K562 (cell line): ENCODE measurements around the gene CARS2. TPM values are rescaled to one million over a fixed set of nuclear protein-coding genes. Genes with fewer than 3 reads are reported as not detected.

Experiments used
- ATF1 ChIP-seq, 2 experiments: fragments of 450-650 bp in 1 of 2; IDR thresholded peaks; 2 replicates each; pipeline ENCODE4 v1.6.1; 2016; ENCODE audit warnings: missing compliant biosample characterization in 1 of 2, missing genetic modification characterization in 1 of 2
- CREM ChIP-seq: IDR thresholded peaks from 2 replicates; pipeline ENCODE4 v1.6.1; 2014; ENCODE audit warnings: antibody characterized with exemption, low read depth
- FIP1L1 ChIP-seq: fragments of 200-400 bp; formaldehyde crosslinking; IDR thresholded peaks from 2 replicates; pipeline ENCODE4 v1.6.1; 2018; ENCODE audit warnings: mild to moderate bottlenecking, low read depth, low read length; ENCODE audit not compliant: poor library complexity, severe bottlenecking
- FOXP1 ChIP-seq: sonication (generic); formaldehyde crosslinking; IDR thresholded peaks from 2 replicates; pipeline ENCODE4 v1.8.0; 2022; ENCODE audit warnings: mild to moderate bottlenecking, missing genetic modification reagents
- GTF2A2 ChIP-seq: IDR thresholded peaks from 2 replicates; pipeline ENCODE4 v1.6.1; 2016; ENCODE audit warnings: mild to moderate bottlenecking, missing genetic modification characterization, missing compliant biosample characterization
- HNRNPLL ChIP-seq: fragments of 200-400 bp; formaldehyde crosslinking; IDR thresholded peaks from 2 replicates; pipeline ENCODE4 v1.6.1; 2017; ENCODE audit warnings: low read length, low read depth, mild to moderate bottlenecking; ENCODE audit not compliant: poor library complexity, severe bottlenecking
- HOMEZ ChIP-seq: fragments of 250-450 bp; sonication (Bioruptor Pico); IDR thresholded peaks from 2 replicates; pipeline ENCODE4 v1.4.0; 2020; ENCODE audit warnings: mild to moderate bottlenecking, moderate library complexity
- JUND ChIP-seq, 2 experiments: IDR thresholded peaks; 2 replicates in 1 of 2; 3 replicates in 1 of 2; pipeline ENCODE4 v1.6.1; 2011; ENCODE audit warnings: borderline replicate concordance in 2 of 2, low read depth in 2 of 2, low read length in 2 of 2, improper control_type of control experiment in 1 of 2, missing biosample characterization in 1 of 2, missing genetic modification characterization in 1 of 2, missing genetic modification reagents in 1 of 2
- KLF13 ChIP-seq: fragments of 450-650 bp; IDR thresholded peaks from 2 replicates; pipeline ENCODE4 v1.6.1; 2016; ENCODE audit warnings: missing genetic modification characterization, low read depth, mild to moderate bottlenecking, missing compliant biosample characterization, moderate library complexity, borderline replicate concordance
- MAX ChIP-seq: sonication (generic); formaldehyde crosslinking; IDR thresholded peaks from 2 replicates; pipeline ENCODE4 v1.9.0; 2022; ENCODE audit warnings: mild to moderate bottlenecking, missing genetic modification reagents
- MCM2 ChIP-seq: fragments of 450-650 bp; IDR thresholded peaks from 2 replicates; pipeline ENCODE4 v1.6.1; 2017; ENCODE audit warnings: low read depth, mild to moderate bottlenecking
- NBN ChIP-seq: fragments of 450-650 bp; IDR thresholded peaks from 2 replicates; pipeline ENCODE4 v1.6.1; 2016; ENCODE audit warnings: low read depth, mild to moderate bottlenecking
- POLR2AphosphoS2 ChIP-seq: IDR thresholded peaks from 2 replicates; pipeline ENCODE4 v1.6.1; 2012; ENCODE audit warnings: low read length, improper control_type of control experiment
- RBM22 ChIP-seq: fragments of 200-400 bp; formaldehyde crosslinking; IDR thresholded peaks from 2 replicates; pipeline ENCODE4 v1.6.1; 2018; ENCODE audit warnings: low read length, low read depth; ENCODE audit not compliant: poor library complexity, severe bottlenecking
- TBL1XR1 ChIP-seq, 2 experiments: IDR thresholded peaks; 2 replicates each; pipeline ENCODE4 v1.6.1; 2012; ENCODE audit warnings: improper control_type of control experiment in 2 of 2, low read length in 2 of 2, mild to moderate bottlenecking in 1 of 2
- TFE3 ChIP-seq: fragments of 450-650 bp; formaldehyde crosslinking; IDR thresholded peaks from 2 replicates; pipeline ENCODE4 v1.4.0; 2020; ENCODE audit warnings: mild to moderate bottlenecking, mixed read lengths
- U2AF1 ChIP-seq: fragments of 200-400 bp; formaldehyde crosslinking; optimal IDR thresholded peaks from 2 replicates; pipeline ENCODE3; 2017; ENCODE audit warnings: mild to moderate bottlenecking, low read depth, low read length, moderate library complexity
- ZMIZ1 ChIP-seq, 2 experiments: fragments of 150-350 bp in 1 of 2; IDR thresholded peaks; 2 replicates each; pipeline ENCODE4 v1.6.1; 2012 to 2016; ENCODE audit warnings: low read depth in 2 of 2, low read length in 2 of 2, mild to moderate bottlenecking in 1 of 2, moderate library complexity in 1 of 2
- ZNF146 ChIP-seq: IDR thresholded peaks from one replicate; pipeline ENCODE4 v1.6.1; 2018; ENCODE audit warnings: missing compliant biosample characterization; ENCODE audit not compliant: unreplicated experiment
- polyA plus RNA-seq, 8 experiments: library from polyadenylated mRNA; depleted of rRNA in 4 of 8; stranded (reverse) in 5 of 8; unstranded in 3 of 8; fragments of >200 nt; fragmentation: Nextera tagmentation in 2 of 8; fragmentation: Illumina TruSeq in 1 of 8; extraction: Ambion mirVana in 2 of 8; extraction: Trizol in 1 of 8; gene quantifications; 2 replicates each; pipeline versions ENCODE4 v1.2.1 to v1.2.3, GENCODE V29; 2011 to 2014; ENCODE audit warnings: inconsistent platforms in 1 of 8, missing spikeins in 1 of 8
- total RNA-seq, 7 experiments: library from RNA; depleted of rRNA in 6 of 7; stranded (reverse); fragments of >200 nt in 6 of 7; fragmentation: Illumina TruSeq in 2 of 7; extraction: Trizol in 2 of 7; gene quantifications; 2 replicates each; pipeline versions ENCODE4 v1.2.1 to v1.2.3, GENCODE V29; 2011 to 2021; ENCODE audit warnings: low replicate concordance in 1 of 7

CARS2 gene
- total and polyA plus RNA-seq, 9 of the 15 experiments (the other 6 are each of a cell fraction or from before 2014, with no cell fraction given): 1.7 to 37.4 (median 30.5) TPM

- 0 out of 2 replicates have a peak, but pooled peaks have one; percentile 44 for TF ChIP-seq FOXP1 (CRISPR knock-in tag)
- peak; percentile 91 for TF ChIP-seq HNRNPLL
- no peak for TF ChIP-seq MCM2
- TF ChIP-seq HOMEZ (CRISPR knock-in tag): no peak
- peak in 1 of 2 experiments; percentile 68; a peak in 1 of 4 replicates for TF ChIP-seq ZMIZ1 (IDR thresholded peaks at IDR 0.05; ENCODE audit: low read depth in 2 of 2, low read length in 2 of 2)
- TF ChIP-seq U2AF1: peak; percentile 26
- TF ChIP-seq ATF1 (CRISPR knock-in tag; IDR thresholded peaks at IDR 0.05): no peak
- TF ChIP-seq ATF1 (tag; IDR thresholded peaks at IDR 0.05): peak; percentile 56
- peak; percentile 80; the same call in 1 of the 2 replicates for TF ChIP-seq KLF13
- peak; percentile 96 for TF ChIP-seq FIP1L1
- TF ChIP-seq NBN: peak; percentile 36; the same call in 1 of the 2 replicates
- no peak for TF ChIP-seq ZNF146 (CRISPR knock-in tag)
- no peak for TF ChIP-seq TFE3
- TF ChIP-seq POLR2AphosphoS2: peak; percentile 80; the same call in 1 of the 2 replicates
- 0 out of 4 replicates have a peak, but pooled peaks of 1 of the 2 experiments have one; percentile 37 for TF ChIP-seq TBL1XR1 (IDR thresholded peaks at IDR 0.05; ENCODE audit: low read length in 2 of 2)
- peak; percentile 92 for TF ChIP-seq GTF2A2 (tag)
- TF ChIP-seq MAX (CRISPR knock-in tag): no peak
- peak; percentile 5; the same call in 1 of the 2 replicates for TF ChIP-seq JUND (IDR thresholded peaks at IDR 0.05; ENCODE audit: borderline replicate concordance, low read depth, low read length)
- TF ChIP-seq JUND (tag; IDR thresholded peaks at IDR 0.05; ENCODE audit: borderline replicate concordance, low read depth, low read length): peak; percentile 34; the same call in 1 of the 3 replicates
- TF ChIP-seq CREM: peak; percentile 45; the same call in 1 of the 2 replicates
- TF ChIP-seq RBM22: peak; percentile 95
These were observed 7.1 kb upstream of the CARS2 start (continued) for GRCh38 chr13:110712849-110713641.
